ENCODE measurements around the gene IKZF2.
A peak's percentile ranks its signal among the peaks of the same experiment; 100 is the strongest.

IKZF2 gene

DNA sequence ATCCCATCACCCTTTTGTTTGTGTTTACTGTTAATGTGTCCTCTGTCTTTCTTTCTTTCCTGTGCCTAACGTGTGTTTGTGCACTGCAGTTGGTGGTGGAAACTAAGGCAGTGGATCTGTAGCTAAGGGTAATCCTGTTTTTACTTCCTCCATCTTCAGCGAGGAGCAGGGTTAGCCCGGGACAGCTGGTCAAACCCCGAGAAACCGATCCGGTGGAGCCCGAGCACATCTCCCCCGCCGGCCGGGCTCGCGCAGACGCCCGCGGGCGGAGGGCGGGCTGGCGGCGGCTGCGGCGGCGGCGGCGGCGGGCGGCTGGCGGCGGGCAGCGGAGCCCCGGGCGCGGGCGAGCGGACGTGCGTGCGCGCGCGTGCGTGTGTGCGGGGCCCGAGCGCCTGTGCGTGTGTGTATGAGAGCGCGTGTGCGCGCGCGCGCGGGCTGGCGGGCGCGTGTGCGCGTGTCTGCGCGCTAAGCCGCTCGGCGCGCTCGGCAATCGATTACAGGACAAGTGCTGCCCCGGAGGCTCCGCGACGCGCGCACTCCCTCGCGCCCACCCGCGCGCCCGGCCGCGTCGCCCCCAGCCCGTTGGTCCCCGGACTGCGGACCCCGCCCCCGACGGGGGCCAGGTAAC, at the start of gene IKZF2:
Gene IKZF2, minus strand, starts transcription at position 176 of the 628 bp plus-strand sequence. CDS start 2,983 bp downstream, outside the sequence.
- peak; percentile 71 to 72 for DNase-seq (ENCODE audit: low read depth in 2 of 2)

- DNase-seq (ENCODE audit: low read depth in 2 of 2): no peak
Measured at GRCh38 chr2:213199871-213200270, 48.5 kb upstream of the IKZF2 start.

GRCh38 chr2:213189001-213189899, 37.8 kb upstream of the IKZF2 start:
- DNase-seq (ENCODE audit: low read depth in 2 of 2): peak in 1 of 2 experiments; percentile 9

- no peak for DNase-seq (ENCODE audit: low read depth in 2 of 2)
Measured at GRCh38 chr2:213188533-213188867, 37.1 kb upstream of the IKZF2 start.

GRCh38 chr2:213187833-213188532, 36.6 kb upstream of the IKZF2 start:
- peak; percentile 53 to 58 for DNase-seq (ENCODE audit: low read depth in 2 of 2)

DNA sequence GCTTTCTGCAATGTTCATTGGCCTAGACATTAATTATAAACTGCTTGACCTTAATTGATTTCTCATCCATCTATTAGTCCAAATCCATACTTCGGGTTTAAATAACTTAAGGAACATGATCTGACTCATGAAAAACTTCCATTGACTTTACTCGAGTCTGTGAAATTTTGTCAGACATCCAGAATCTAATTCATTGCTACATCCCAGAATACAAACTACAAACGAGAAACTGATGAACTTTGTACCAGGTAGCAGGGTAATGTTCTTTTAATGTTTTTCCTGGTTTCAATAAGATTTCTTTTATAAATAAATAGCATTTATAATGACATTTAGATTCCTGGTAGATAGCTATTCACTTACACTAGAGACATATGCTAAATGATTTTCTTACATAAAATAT, 36.0 kb upstream of the IKZF2 start:
- peak in 1 of 2 experiments; percentile 9 for DNase-seq (ENCODE audit: low read depth in 2 of 2)

GRCh38 chr2:213185147-213185822, 33.9 kb upstream of the IKZF2 start:
- no peak for DNase-seq (ENCODE audit: low read depth in 2 of 2)

GRCh38 chr2:213181712-213182111, 30.3 kb upstream of the IKZF2 start:
- no peak for DNase-seq (ENCODE audit: low read depth in 2 of 2)

DNA sequence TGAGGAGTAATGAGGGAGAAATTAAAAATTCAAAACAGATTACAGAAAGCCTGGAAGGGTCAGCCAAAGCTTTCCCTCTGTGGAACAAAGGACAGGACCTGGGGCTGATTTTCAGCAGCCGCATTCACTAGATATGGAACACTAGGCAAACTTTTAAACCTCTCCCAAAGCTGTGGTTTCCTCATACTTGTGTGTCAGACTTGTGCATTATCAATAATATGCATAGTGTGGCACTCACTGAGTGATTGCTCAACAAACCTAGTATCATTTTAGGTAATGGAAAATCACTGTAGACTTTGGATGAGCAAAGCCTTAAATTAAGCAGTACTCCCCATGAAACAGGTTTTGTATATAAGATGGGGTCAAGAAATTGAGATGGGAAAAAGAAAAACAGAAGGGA, 26.3 kb upstream of the IKZF2 start:
- DNase-seq (ENCODE audit: low read depth in 2 of 2): no peak

DNA sequence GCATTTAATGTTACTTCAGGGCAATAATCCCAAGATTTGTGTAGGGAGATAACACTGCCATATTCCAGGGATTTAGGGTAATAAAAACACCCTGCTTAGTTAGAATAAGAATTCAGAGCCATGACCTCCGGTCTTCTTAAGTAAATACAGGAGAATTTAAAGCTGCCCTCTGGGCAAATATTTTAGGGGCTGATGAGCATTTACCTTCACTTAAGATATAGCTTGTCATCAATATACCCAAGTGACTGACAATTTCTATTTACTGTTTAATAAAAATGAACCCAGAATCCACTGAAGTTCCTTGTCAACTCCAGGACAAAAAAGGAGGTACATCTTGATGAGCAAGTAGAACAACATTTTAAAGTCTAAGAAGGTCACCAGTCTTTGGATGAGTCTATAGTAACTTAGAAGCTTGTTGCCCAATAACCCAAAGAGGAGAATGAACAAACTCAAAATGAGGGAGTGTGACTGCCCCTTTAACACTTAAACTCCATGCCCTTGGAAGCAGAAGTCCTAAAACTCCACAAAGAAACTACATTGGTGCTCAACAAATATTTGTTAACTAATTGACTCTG, 24.3 kb upstream of the IKZF2 start:
- no peak for DNase-seq (ENCODE audit: low read depth in 2 of 2)

DNA sequence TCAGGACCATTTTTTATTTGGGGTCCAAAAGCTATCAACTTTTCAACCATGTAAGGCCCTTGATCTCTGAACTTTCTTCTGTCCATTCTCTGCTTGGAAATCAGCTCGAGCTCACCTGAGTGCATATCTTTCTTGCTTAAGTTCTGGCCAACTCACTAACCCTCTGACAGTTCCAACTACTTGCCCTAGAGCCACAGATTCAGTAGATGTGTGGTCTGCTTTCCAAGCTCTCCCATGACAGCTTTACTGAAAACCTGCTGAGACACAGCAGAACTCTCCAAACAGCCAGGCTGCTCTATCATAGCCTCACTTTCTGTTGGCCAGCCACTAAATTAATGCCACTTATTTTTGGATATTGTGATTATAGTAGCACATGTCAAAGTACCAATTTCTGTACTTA, 21.2 kb upstream of the IKZF2 start:
- no peak for DNase-seq (ENCODE audit: low read depth in 2 of 2)

DNA sequence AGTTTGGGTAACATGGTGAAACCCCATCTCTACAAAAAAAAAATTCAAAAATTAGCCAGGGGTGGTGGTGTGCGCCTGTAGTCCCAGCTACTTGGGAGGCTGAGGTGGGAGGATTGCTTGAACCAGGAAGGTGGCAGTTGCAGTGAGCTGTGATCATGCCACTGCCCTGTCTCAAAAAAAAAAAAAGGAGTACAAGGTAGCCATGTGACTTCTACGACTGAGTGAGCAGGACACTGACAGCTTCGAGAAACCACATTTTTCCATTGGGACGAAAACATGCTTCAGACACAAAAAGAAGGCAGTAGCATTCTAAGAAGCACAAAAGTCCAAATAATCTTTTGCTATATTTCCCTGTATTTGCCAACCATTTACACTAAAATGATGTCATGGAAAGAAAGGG, 19.7 kb upstream of the IKZF2 start:
- DNase-seq (ENCODE audit: low read depth in 2 of 2): no peak

DNA sequence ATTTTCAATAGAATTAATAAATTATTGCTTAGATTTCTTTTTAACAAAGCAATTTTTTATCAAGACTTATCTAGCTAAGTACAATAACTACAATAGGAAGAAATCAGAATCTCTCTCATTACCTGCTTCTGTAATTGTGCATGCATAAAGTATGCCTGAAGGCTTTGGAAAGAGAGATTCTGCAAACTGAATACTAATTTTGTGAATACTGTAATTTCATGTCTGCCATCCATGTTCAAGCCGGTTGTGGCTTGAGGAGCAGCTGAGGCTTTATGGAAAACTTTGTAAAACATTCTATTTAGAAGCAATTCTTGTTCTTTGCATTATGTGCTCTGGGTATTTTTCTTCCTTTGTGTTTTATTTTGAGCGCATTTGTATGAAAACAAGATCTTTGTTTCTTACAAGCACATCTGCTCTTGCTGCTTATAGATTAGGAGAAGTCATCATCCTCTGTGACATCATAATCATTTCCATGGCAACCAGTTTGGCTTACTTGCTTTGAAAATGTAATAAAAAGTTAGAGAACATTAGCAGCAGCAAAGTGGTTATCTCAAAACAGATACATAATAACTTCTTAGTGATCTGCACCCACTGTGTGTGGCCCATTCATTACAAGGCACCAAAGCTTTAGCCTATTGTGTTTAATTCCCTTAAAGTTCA, 16.0 kb upstream of the IKZF2 start:
- DNase-seq (ENCODE audit: low read depth in 2 of 2): no peak

DNA sequence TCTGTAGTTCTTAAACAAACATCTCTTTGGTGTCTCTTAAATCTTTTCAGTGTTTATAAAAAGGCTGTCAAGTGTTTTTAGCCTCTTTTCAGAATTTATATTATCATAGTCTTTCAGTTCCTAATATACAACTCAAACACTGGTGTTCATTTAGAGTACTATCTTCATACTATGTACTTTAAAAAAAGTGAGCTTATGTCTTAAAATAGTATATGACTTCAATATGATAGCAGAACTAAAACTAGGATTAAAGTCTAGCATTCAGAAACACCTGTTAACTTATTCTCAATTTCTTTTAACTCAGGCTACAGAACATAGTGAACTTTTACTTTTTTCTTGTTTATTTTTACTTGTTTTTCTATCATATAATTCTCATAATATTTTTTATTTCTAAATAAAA, 14.7 kb upstream of the IKZF2 start:
- no peak for DNase-seq (ENCODE audit: low read depth in 2 of 2)

- no peak for DNase-seq (ENCODE audit: low read depth in 2 of 2)
Measured at GRCh38 chr2:213164263-213164662, 12.9 kb upstream of the IKZF2 start.

DNA sequence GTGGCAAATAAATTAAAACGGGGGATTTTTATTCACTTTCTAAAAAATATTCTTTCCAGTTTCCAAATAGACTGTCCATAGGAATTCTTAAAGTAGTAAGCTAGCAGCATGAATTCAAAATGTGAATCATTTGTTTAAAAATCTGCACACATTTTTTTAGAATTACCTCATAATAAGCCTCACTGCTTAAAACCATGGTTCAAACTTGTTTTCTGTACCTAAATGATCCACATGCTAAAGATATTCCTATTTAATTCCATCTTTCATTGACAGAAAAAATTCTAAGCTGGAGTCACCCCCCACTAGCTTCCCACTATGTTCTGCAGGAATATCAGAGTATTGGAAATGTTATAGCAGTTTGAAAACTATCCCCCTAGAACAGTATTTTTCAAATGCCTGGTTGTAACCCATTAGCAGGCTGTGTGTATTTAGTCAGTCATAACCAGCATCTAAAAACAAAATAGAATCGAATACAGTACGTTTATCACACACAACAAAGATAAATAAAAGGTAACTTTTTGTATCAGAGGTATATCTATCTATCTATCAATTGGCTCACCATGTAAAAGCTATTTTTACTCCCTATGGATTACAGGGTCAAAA, 11.2 kb upstream of the IKZF2 start:
- peak in 1 of 2 experiments; percentile 23 for DNase-seq (ENCODE audit: low read depth in 2 of 2)

DNA sequence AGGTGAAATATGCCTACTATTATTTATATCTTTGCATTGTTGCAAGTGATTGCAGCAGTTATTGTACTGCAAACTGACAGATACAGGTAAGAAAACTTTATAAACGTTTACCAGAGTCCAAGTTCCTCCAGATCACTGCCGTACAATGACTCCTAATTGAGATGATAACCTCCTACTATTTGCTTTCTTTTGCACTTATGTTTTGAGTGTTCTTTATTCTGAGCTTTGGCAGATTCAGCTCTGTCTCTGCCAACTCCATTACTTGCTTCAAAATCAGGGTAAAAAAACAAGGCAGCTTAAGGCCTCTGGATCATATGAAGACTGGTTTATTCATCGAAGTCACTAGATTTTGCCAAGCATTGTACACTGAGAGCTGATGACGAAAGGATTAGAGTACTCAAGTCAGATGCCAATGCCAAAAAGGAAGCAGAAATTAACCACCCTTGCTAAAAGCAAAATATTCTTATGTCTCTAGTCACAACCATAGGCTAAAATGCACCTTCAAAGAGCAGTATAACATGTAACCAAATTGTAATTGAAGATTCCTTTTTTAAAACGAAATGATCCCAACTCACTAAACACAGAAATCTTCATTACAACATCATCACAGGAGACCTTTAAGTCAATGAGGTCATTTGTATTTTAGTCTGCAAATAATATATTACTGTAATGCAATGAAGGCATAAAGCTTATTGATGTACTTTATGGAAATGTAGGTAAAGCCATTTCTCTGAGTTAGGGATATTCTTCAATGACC, 10.5 kb upstream of the IKZF2 start:
- DNase-seq (ENCODE audit: low read depth in 2 of 2): no peak

DNA sequence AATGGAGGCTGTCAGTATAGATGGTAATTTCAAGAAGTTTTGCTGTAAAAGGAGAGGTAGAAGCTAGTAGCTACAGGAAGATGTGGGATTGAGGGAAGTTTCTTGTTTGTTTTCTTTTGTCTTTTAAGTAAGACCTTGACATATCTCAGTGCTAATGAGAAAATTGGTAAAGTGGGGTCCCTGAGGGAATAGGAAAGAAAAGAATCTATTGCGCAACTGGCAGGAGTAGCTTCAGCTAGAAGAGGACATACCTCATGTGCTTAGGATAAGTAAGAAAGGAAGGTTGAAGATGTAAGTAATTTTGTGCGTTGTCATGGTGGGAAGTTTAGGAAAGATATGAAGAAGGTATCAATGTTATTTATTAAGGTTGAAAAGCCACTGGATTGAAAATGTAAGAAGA, 8.4 kb upstream of the IKZF2 start:
- DNase-seq (ENCODE audit: low read depth in 2 of 2): no peak

- DNase-seq (ENCODE audit: low read depth in 2 of 2): no peak
Measured at GRCh38 chr2:213157242-213157641, 5.8 kb upstream of the IKZF2 start.

- DNase-seq (ENCODE audit: low read depth in 2 of 2): no peak
Measured at GRCh38 chr2:213156717-213157116, 5.3 kb upstream of the IKZF2 start.

Data from fibroblast of skin of left quadriceps (primary cell).